GM12878 (cell line): ENCODE data around the gene ZNF783. TPM values are rescaled to one million over a fixed set of nuclear protein-coding genes. Genes with fewer than 3 reads are reported as not detected.

ENCODE experiments used
- ATAC-seq: fragments of 200-7000 bp; cut with Tn5 transposase; 3 replicates; pipeline ENCODE4 v1.9.1; 2020; ENCODE audit warnings: mild to moderate bottlenecking, moderate library complexity
- BruUV-seq: library from RNA; stranded (reverse); fragments of 400-500 nt; replicated peaks from 2 replicates; lab custom pipeline; 2021; lab: Mats Ljungman, UMichigan
- CTCF ChIA-PET: fragments of 300-600 bp; sonication (Branson Sonifier 250); formaldehyde crosslinking; extraction: SDS; loops from one replicate; lab custom pipeline; 2021; ENCODE audit warnings: inconsistent platforms; lab: Yijun Ruan, JAX
- POLR2A ChIA-PET: fragments of 350-600 bp; formaldehyde crosslinking; extraction: SDS; loops from one replicate; lab custom pipeline; 2021; ENCODE audit warnings: inconsistent platforms; lab: Charles Lee
- RAD21 ChIA-PET: fragments of 300-600 bp; sonication (Branson Sonifier 250); formaldehyde crosslinking; loops from one replicate; lab custom pipeline; 2023; ENCODE audit warnings: antibody characterized with exemption; ENCODE audit not compliant: unreplicated experiment; lab: Charles Lee
- SMC1A ChIA-PET: fragments of 300-600 bp; sonication (Branson Sonifier 250); formaldehyde crosslinking; loops from one replicate; lab custom pipeline; 2023; ENCODE audit not compliant: unreplicated experiment, uncharacterized antibody; lab: Charles Lee
- DNase-seq: peaks from one replicate; pipeline ENCODE4 v3.0.0-alpha.2; 2011; ENCODE audit warnings: low read depth, low spot score
- FAIRE-seq: peaks from 3 replicates; lab custom pipeline; 2011; peaks lifted over from hg19 to GRCh38; lab: Jason Lieb, UNC
- H2AFZ ChIP-seq: 2 replicates; pipeline ENCODE4 v1.6.0; 2011; ENCODE audit warnings: low read depth, low read length, control low read depth; ENCODE audit not compliant: control insufficient read depth
- H3K27ac ChIP-seq: 2 replicates; pipeline ENCODE4 v1.5.1; 2011; ENCODE audit warnings: control low read depth; ENCODE audit not compliant: control insufficient read depth, insufficient read depth
- H3K27me3 ChIP-seq, 2 experiments: replicated peaks in 1 of 2; 2 replicates each; pipeline versions ENCODE4 v1.6.0 to v1.6.1; 2011; ENCODE audit warnings: low read length in 1 of 2; ENCODE audit not compliant: control insufficient read depth in 2 of 2, insufficient read depth in 2 of 2
- H3K36me3 ChIP-seq, 2 experiments: 2 replicates each; pipeline ENCODE4 v1.5.1; 2011; ENCODE audit warnings: low read length in 1 of 2; ENCODE audit not compliant: control insufficient read depth in 2 of 2, insufficient read depth in 2 of 2
- H3K4me1 ChIP-seq: 2 replicates; pipeline ENCODE4 v1.6.1; 2011; ENCODE audit warnings: mild to moderate bottlenecking, low read length, moderate library complexity, mixed read lengths; ENCODE audit not compliant: control insufficient read depth, insufficient read depth
- H3K4me2 ChIP-seq: 2 replicates; pipeline ENCODE4 v1.6.0; 2011; ENCODE audit warnings: control low read depth; ENCODE audit not compliant: control insufficient read depth, insufficient read depth
- H3K4me3 ChIP-seq: fragments of 200-600 bp; sonication (generic); 2 replicates; pipeline ENCODE4 v1.5.1; 2016
- H3K79me2 ChIP-seq: 2 replicates; pipeline ENCODE4 v1.6.0; 2011; ENCODE audit warnings: low read length; ENCODE audit not compliant: control insufficient read depth, insufficient read depth
- H3K9ac ChIP-seq: 2 replicates; pipeline ENCODE4 v1.8.0; 2011; ENCODE audit warnings: low read length, control low read depth, mixed read lengths; ENCODE audit not compliant: control insufficient read depth, insufficient read depth
- H3K9me3 ChIP-seq: replicated peaks from 3 replicates; pipeline ENCODE4 v1.5.1; 2011; ENCODE audit warnings: mild to moderate bottlenecking, low read length; ENCODE audit not compliant: control insufficient read depth, insufficient read depth
- H4K20me1 ChIP-seq: 2 replicates; pipeline ENCODE4 v1.6.0; 2011; ENCODE audit not compliant: control insufficient read depth, insufficient read depth
- CEBPZ ChIP-seq: fragments of 150-350 bp; IDR thresholded peaks from 2 replicates; pipeline ENCODE4 v1.6.1; 2016; ENCODE audit warnings: low read depth, low read length
- CHD4 ChIP-seq: fragments of 200-600 bp; sonication (generic); IDR thresholded peaks from 2 replicates; pipeline ENCODE4 v1.6.1; 2016; ENCODE audit warnings: mild to moderate bottlenecking
- CREM ChIP-seq: IDR thresholded peaks from 2 replicates; pipeline ENCODE4 v1.6.1; 2014; ENCODE audit warnings: antibody characterized with exemption, low read depth
- HDAC6 ChIP-seq: fragments of 200-600 bp; sonication (generic); IDR thresholded peaks from one replicate; pipeline ENCODE4 v1.8.0; 2017; ENCODE audit warnings: antibody characterized with exemption; ENCODE audit not compliant: unreplicated experiment
- JUND ChIP-seq: IDR thresholded peaks from 2 replicates; pipeline ENCODE4 v1.6.1; 2012; ENCODE audit warnings: low read depth, mild to moderate bottlenecking, low read length, improper control_type of control experiment, moderate library complexity
- KDM1A ChIP-seq: fragments of 200-600 bp; sonication (generic); IDR thresholded peaks from 2 replicates; pipeline ENCODE4 v1.6.1; 2016; ENCODE audit warnings: borderline replicate concordance
- MTA2 ChIP-seq: fragments of 450-650 bp; IDR thresholded peaks from 2 replicates; pipeline ENCODE4 v1.6.1; 2016; ENCODE audit warnings: low read depth, mild to moderate bottlenecking, moderate library complexity
- NR2F1 ChIP-seq: fragments of 450-650 bp; conservative IDR thresholded peaks from 2 replicates; pipeline ENCODE4 v1.6.1; 2017; ENCODE audit warnings: mild to moderate bottlenecking
- POLR2A ChIP-seq: IDR thresholded peaks from 2 replicates; pipeline ENCODE4 v1.6.1; 2011; ENCODE audit warnings: low read depth, mild to moderate bottlenecking, low read length
- RELA ChIP-seq: fragments of 450-650 bp; IDR thresholded peaks from 2 replicates; pipeline ENCODE4 v1.8.0; 2014; ENCODE audit warnings: borderline replicate concordance; ENCODE audit not compliant: partially characterized antibody
- RFX5 ChIP-seq: IDR thresholded peaks from 2 replicates; pipeline ENCODE4 v1.6.1; 2011; ENCODE audit warnings: low read depth, low read length, improper control_type of control experiment
- WGBS: methylation state at CpG from one replicate; pipeline ENCODE4 v1.1.6; 2016; ENCODE audit warnings: low lambda C conversion rate; ENCODE audit not compliant: insufficient replicate concordance, insufficient coverage; ENCODE audit errors: missing lambda C conversion rate; 5-methylcytosine and 5-hydroxymethylcytosine counted together
- in situ Hi-C: fragments of 300-500 bp; cut with MboI; formaldehyde crosslinking; loops from 9 replicates; pipeline ENCODE4 v1.14.3; 2018; ENCODE audit warnings: mixed read lengths
- intact Hi-C: fragments of 100-400 bp; cut with micrococcal nuclease; formaldehyde crosslinking; loops from one replicate; pipeline ENCODE4 v1.14.2; 2022; ENCODE audit not compliant: unreplicated experiment
- polyA plus RNA-seq, 11 experiments: library from polyadenylated mRNA; depleted of rRNA in 4 of 11; unstranded in 6 of 11; stranded (reverse) in 5 of 11; fragments of >200 nt; fragmentation: Nextera tagmentation in 4 of 11; fragmentation: Illumina TruSeq in 1 of 11; extraction: Ambion mirVana in 4 of 11; extraction: Trizol in 1 of 11; gene quantifications; 1 replicate in 1 of 11; 2 replicates in 10 of 11; pipeline versions ENCODE4 v1.2.1 to v1.2.3, GENCODE V29; 2011 to 2016; ENCODE audit warnings: inconsistent platforms in 2 of 11, missing spikeins in 2 of 11, low read depth in 1 of 11
- total RNA-seq, 4 experiments: library from RNA; depleted of rRNA in 3 of 4; stranded (reverse); fragments of >200 nt in 3 of 4; fragmentation: Illumina TruSeq in 1 of 4; extraction: Trizol in 1 of 4; gene quantifications; 2 replicates each; pipeline versions ENCODE4 v1.2.1 to v1.2.3, GENCODE V29; 2013 to 2021
- TF ChIP-seq, protein P1 (sequence below): fragments of 450-650 bp; IDR thresholded peaks from 2 replicates; pipeline ENCODE4 v1.6.1; 2016; ENCODE audit warnings: mild to moderate bottlenecking
- TF ChIP-seq, protein P2 (sequence below): IDR thresholded peaks from 2 replicates; pipeline ENCODE4 v1.6.1; 2011; ENCODE audit warnings: mild to moderate bottlenecking, low read depth, low read length, moderate library complexity; ENCODE audit not compliant: insufficient replicate concordance
- TF ChIP-seq, protein P3 (sequence below): fragments of 450-650 bp; IDR thresholded peaks from 2 replicates; pipeline ENCODE4 v1.6.1; 2017; ENCODE audit warnings: mild to moderate bottlenecking, moderate library complexity

The ZNF783 gene
- total and polyA plus RNA-seq, 10 of the 15 experiments (the other 5 are each of a cell fraction or from before 2014, with no cell fraction given), result 2.0 to 14.4 (median 6.4) TPM

- in situ Hi-C loops, result no loop called here
- TF ChIP-seq, protein P1, sequence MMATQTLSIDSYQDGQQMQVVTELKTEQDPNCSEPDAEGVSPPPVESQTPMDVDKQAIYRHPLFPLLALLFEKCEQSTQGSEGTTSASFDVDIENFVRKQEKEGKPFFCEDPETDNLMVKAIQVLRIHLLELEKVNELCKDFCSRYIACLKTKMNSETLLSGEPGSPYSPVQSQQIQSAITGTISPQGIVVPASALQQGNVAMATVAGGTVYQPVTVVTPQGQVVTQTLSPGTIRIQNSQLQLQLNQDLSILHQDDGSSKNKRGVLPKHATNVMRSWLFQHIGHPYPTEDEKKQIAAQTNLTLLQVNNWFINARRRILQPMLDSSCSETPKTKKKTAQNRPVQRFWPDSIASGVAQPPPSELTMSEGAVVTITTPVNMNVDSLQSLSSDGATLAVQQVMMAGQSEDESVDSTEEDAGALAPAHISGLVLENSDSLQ, result no peak
- TF ChIP-seq CEBPZ (no peak), POLR2A (no peak), NR2F1 (no peak), RELA (no peak), JUND (no peak), MTA2 (no peak), CREM (no peak), HDAC6 (no peak), RFX5 (no peak), KDM1A (no peak), CHD4 (no peak)
- TF ChIP-seq, protein P2, sequence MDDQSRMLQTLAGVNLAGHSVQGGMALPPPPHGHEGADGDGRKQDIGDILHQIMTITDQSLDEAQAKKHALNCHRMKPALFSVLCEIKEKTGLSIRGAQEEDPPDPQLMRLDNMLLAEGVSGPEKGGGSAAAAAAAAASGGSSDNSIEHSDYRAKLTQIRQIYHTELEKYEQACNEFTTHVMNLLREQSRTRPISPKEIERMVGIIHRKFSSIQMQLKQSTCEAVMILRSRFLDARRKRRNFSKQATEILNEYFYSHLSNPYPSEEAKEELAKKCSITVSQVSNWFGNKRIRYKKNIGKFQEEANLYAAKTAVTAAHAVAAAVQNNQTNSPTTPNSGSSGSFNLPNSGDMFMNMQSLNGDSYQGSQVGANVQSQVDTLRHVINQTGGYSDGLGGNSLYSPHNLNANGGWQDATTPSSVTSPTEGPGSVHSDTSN, result no peak
- TF ChIP-seq, protein P3, sequence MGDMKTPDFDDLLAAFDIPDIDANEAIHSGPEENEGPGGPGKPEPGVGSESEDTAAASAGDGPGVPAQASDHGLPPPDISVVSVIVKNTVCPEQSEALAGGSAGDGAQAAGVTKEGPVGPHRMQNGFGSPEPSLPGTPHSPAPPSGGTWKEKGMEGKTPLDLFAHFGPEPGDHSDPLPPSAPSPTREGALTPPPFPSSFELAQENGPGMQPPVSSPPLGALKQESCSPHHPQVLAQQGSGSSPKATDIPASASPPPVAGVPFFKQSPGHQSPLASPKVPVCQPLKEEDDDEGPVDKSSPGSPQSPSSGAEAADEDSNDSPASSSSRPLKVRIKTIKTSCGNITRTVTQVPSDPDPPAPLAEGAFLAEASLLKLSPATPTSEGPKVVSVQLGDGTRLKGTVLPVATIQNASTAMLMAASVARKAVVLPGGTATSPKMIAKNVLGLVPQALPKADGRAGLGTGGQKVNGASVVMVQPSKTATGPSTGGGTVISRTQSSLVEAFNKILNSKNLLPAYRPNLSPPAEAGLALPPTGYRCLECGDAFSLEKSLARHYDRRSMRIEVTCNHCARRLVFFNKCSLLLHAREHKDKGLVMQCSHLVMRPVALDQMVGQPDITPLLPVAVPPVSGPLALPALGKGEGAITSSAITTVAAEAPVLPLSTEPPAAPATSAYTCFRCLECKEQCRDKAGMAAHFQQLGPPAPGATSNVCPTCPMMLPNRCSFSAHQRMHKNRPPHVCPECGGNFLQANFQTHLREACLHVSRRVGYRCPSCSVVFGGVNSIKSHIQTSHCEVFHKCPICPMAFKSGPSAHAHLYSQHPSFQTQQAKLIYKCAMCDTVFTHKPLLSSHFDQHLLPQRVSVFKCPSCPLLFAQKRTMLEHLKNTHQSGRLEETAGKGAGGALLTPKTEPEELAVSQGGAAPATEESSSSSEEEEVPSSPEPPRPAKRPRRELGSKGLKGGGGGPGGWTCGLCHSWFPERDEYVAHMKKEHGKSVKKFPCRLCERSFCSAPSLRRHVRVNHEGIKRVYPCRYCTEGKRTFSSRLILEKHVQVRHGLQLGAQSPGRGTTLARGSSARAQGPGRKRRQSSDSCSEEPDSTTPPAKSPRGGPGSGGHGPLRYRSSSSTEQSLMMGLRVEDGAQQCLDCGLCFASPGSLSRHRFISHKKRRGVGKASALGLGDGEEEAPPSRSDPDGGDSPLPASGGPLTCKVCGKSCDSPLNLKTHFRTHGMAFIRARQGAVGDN, result no peak
These were observed 24.5 kb upstream of the ZNF783 start for GRCh38 chr7:149237502-149237901.

More at GRCh38 chr7:149237502-149237901, 24.5 kb upstream of the ZNF783 start:
- Histone ChIP-seq H3K36me3 (no peaks in the 10 kb centered on the region), H3K27me3 (no peaks in the 10 kb centered on the region), H4K20me1 (no peaks in the 10 kb centered on the region), H3K9ac (no peak overlapping the region), H3K9me3 (peaks cover 2% of the 10 kb centered on the region; the same call in 2 of the 3 replicates), H3K4me3 (no peak overlapping the region), H2AFZ (no peak overlapping the region), H3K4me2 (no peak overlapping the region), H3K27ac (no peak overlapping the region), H3K79me2 (peaks cover 20% of the 10 kb centered on the region), H3K4me1 (peaks cover 10% of the 10 kb centered on the region)
- ChIA-PET POLR2A (no interaction called here), RAD21 (no interaction called here), CTCF (interaction anchor here (1.4 kb wide), 1 partner anchor 11 kb away, joined by 3 read pairs; no protein-coding TSS in a partner anchor), SMC1A (interaction anchor here (0.6 to 1.3 kb wide), 3 partner anchors 9 to 72 kb away, joined by 3 read pairs; no protein-coding TSS in a partner anchor)
- no peak for FAIRE-seq
- no peak for DNase-seq
- intact Hi-C loops, result loop anchor here (5.0 kb wide), 3 partner anchors 40 to 110 kb away; partner anchors contain the start of genes ZNF282, ZNF398 and ZNF425
- WGBS, result 82% methylated on average over 7 of the region's 7 CpGs
- BruUV-seq, result no TSS peak
- ATAC-seq, result no peak
